A549 (cell line): ENCODE data around the gene KIF4B. TPM values are rescaled to one million over a fixed set of nuclear protein-coding genes. Genes with fewer than 3 reads are reported as not detected.
"Not testable (repeated sequence)": the region's sequence is repeated elsewhere in the genome, so short reads cannot be mapped to it uniquely, and the experiment has no call there.

Experiments
- ATAC-seq, 2 experiments: fragments of 200-7000 bp in 1 of 2; fragments of >200 bp in 1 of 2; cut with Nextera tagmentation in 1 of 2; cut with Tn5 transposase in 1 of 2; 3 replicates each; pipeline versions ENCODE4 v1.8.0 to v1.9.1; 2018 to 2020; ENCODE audit warnings: mild to moderate bottlenecking in 1 of 2, moderate library complexity in 1 of 2
- CTCF ChIA-PET: fragments of 300-600 bp; sonication (Branson Sonifier 250); formaldehyde crosslinking; extraction: SDS; loops from one replicate; lab custom pipeline; 2021; ENCODE audit warnings: antibody characterized with exemption, inconsistent platforms; lab: Yijun Ruan, JAX
- POLR2A ChIA-PET: fragments of 350-600 bp; formaldehyde crosslinking; extraction: SDS; loops from one replicate; lab custom pipeline; 2021; ENCODE audit warnings: antibody characterized with exemption, inconsistent platforms; lab: Yijun Ruan, JAX
- DNase-seq, 2 experiments: peaks; one replicate each; pipeline versions ENCODE4 v3.0.0 to v3.0.0-alpha.2; 2011 to 2016; ENCODE audit warnings: low read depth in 1 of 2, low spot score in 1 of 2
- FAIRE-seq: peaks from 2 replicates; lab custom pipeline; 2011; peaks lifted over from hg19 to GRCh38; lab: Jason Lieb, UNC
- H3K27ac ChIP-seq, 2 experiments: fragments of >200 bp; sonication (Bioruptor Twin); formaldehyde crosslinking; 3 replicates each; pipeline ENCODE4 v1.5.1; 2016 to 2017
- H3K4me1 ChIP-seq: fragments of >200 bp; sonication (Bioruptor Twin); formaldehyde crosslinking; 3 replicates; pipeline ENCODE4 v1.6.1; 2016
- H3K4me2 ChIP-seq: fragments of >200 bp; sonication (Bioruptor Twin); formaldehyde crosslinking; 3 replicates; pipeline ENCODE4 v1.6.1; 2016
- H3K4me3 ChIP-seq: fragments of >200 bp; sonication (Bioruptor Twin); formaldehyde crosslinking; 3 replicates; pipeline ENCODE4 v1.5.1; 2016
- H3K9me3 ChIP-seq: fragments of >200 bp; sonication (Bioruptor Twin); formaldehyde crosslinking; 3 replicates; pipeline ENCODE4 v1.6.1; 2016
- BHLHE40 ChIP-seq: IDR thresholded peaks from 2 replicates; pipeline ENCODE4 v1.6.1; 2012; ENCODE audit warnings: low read depth, low read length, inconsistent platforms
- CEBPB ChIP-seq, 2 experiments: fragments of >200 bp in 1 of 2; sonication (Bioruptor Twin) in 1 of 2; formaldehyde crosslinking in 1 of 2; IDR thresholded peaks; 2 replicates each; pipeline ENCODE4 v1.6.1; 2012 to 2016
- CHD2 ChIP-seq: fragments of 150-350 bp; IDR thresholded peaks from 2 replicates; pipeline ENCODE4 v1.6.1; 2014; ENCODE audit warnings: low read length; ENCODE audit not compliant: partially characterized antibody
- CHD4 ChIP-seq: fragments of 200-600 bp; sonication (generic); IDR thresholded peaks from 2 replicates; pipeline ENCODE4 v1.6.1; 2016; ENCODE audit warnings: antibody characterized with exemption, mild to moderate bottlenecking, borderline replicate concordance
- ESRRA ChIP-seq: fragments of 150-350 bp; IDR thresholded peaks from 2 replicates; pipeline ENCODE4 v1.6.1; 2014; ENCODE audit warnings: mild to moderate bottlenecking, low read length, borderline replicate concordance
- FOSB ChIP-seq: fragments of 250-450 bp; sonication (Bioruptor Pico); IDR thresholded peaks from 2 replicates; pipeline ENCODE4 v1.5.0; 2020; ENCODE audit warnings: mild to moderate bottlenecking, moderate library complexity
- FOSL2 ChIP-seq, 2 experiments: fragments of 450-650 bp in 1 of 2; fragments of >200 bp in 1 of 2; sonication (Bioruptor Twin) in 1 of 2; formaldehyde crosslinking; IDR thresholded peaks; 2 replicates each; pipeline versions ENCODE4 v1.5.0 to v1.6.1; 2016 to 2020; ENCODE audit warnings: mild to moderate bottlenecking in 1 of 2, moderate library complexity in 1 of 2
- FOXS1 ChIP-seq: fragments of 250-450 bp; sonication (Bioruptor Pico); IDR thresholded peaks from 2 replicates; pipeline ENCODE4 v1.5.0; 2020; ENCODE audit warnings: mild to moderate bottlenecking, moderate library complexity
- HOXB13 ChIP-seq: fragments of 250-450 bp; sonication (Bioruptor Pico); IDR thresholded peaks from 2 replicates; pipeline ENCODE4 v1.5.0; 2020; ENCODE audit warnings: low read depth, mild to moderate bottlenecking, moderate library complexity
- JUN ChIP-seq, 2 experiments: fragments of >200 bp; sonication (Bioruptor Twin); formaldehyde crosslinking; IDR thresholded peaks; 2 replicates in 1 of 2; 3 replicates in 1 of 2; pipeline ENCODE4 v1.6.1; 2016 to 2017
- JUNB ChIP-seq: fragments of >200 bp; sonication (Bioruptor Twin); formaldehyde crosslinking; IDR thresholded peaks from 2 replicates; pipeline ENCODE4 v1.6.1; 2016
- KDM1A ChIP-seq: fragments of 200-600 bp; sonication (generic); IDR thresholded peaks from 2 replicates; pipeline ENCODE4 v1.6.1; 2016; ENCODE audit warnings: low read depth, mild to moderate bottlenecking
- MAFK ChIP-seq: fragments of 450-650 bp; IDR thresholded peaks from 2 replicates; pipeline ENCODE4 v1.6.1; 2014; ENCODE audit not compliant: partially characterized antibody
- MYC ChIP-seq: IDR thresholded peaks from 2 replicates; pipeline ENCODE4 v1.6.1; 2012; ENCODE audit warnings: mild to moderate bottlenecking, inconsistent platforms, low read length, improper control_type of control experiment, borderline replicate concordance
- NFE2L2 ChIP-seq: fragments of 150-350 bp; conservative IDR thresholded peaks from 2 replicates; pipeline ENCODE4 v1.6.1; 2014; ENCODE audit warnings: low read length
- NR3C1 ChIP-seq: fragments of >200 bp; sonication (Bioruptor Twin); formaldehyde crosslinking; IDR thresholded peaks from 3 replicates; pipeline ENCODE4 v1.6.1; 2017
- POLR2A ChIP-seq: IDR thresholded peaks from 2 replicates; pipeline ENCODE4 v1.6.1; 2012; ENCODE audit warnings: mild to moderate bottlenecking, low read length
- RAD21 ChIP-seq, 2 experiments: fragments of >200 bp in 1 of 2; sonication (Bioruptor Twin) in 1 of 2; formaldehyde crosslinking in 1 of 2; IDR thresholded peaks in 1 of 2; conservative IDR thresholded peaks in 1 of 2; 2 replicates in 1 of 2; 3 replicates in 1 of 2; pipeline ENCODE4 v1.6.1; 2012 to 2018; ENCODE audit warnings: inconsistent platforms in 1 of 2
- RCOR1 ChIP-seq: fragments of 150-350 bp; IDR thresholded peaks from 2 replicates; pipeline ENCODE4 v1.6.1; 2014; ENCODE audit warnings: antibody characterized with exemption, low read length, low read depth
- RNF2 ChIP-seq: fragments of 200-600 bp; sonication (generic); IDR thresholded peaks from 2 replicates; pipeline ENCODE4 v1.6.1; 2016; ENCODE audit warnings: low read depth, mild to moderate bottlenecking, antibody characterized with exemption, moderate library complexity, borderline replicate concordance
- SREBF2 ChIP-seq: fragments of 450-650 bp; IDR thresholded peaks from 2 replicates; pipeline ENCODE4 v1.6.1; 2014; ENCODE audit warnings: mild to moderate bottlenecking, moderate library complexity
- ZFP36 ChIP-seq: fragments of 450-650 bp; IDR thresholded peaks from 2 replicates; pipeline ENCODE4 v1.6.1; 2014; ENCODE audit warnings: borderline replicate concordance; ENCODE audit not compliant: partially characterized antibody
- WGBS: methylation state at CpG from one replicate; pipeline ENCODE4 v1.1.6; 2017; ENCODE audit errors: missing lambda C conversion rate; 5-methylcytosine and 5-hydroxymethylcytosine counted together
- polyA plus RNA-seq, 4 experiments: library from polyadenylated mRNA; depleted of rRNA in 3 of 4; stranded (reverse); fragments of >200 nt; fragmentation: RNase III in 1 of 4; extraction: RNeasy Plus Mini Kit Qiagen cat#74134 plus additional on column Dnase treatment in 1 of 4; gene quantifications; 2 replicates in 3 of 4; 3 replicates in 1 of 4; pipeline ENCODE4 v1.2.3, GENCODE V29; 2011 to 2017
- TF ChIP-seq, protein P1 (sequence below): IDR thresholded peaks from 2 replicates; pipeline ENCODE4 v1.6.1; 2012; ENCODE audit warnings: low read depth, borderline replicate concordance
- TF ChIP-seq, protein P2 (sequence below): fragments of 250-450 bp; sonication (Bioruptor Pico); IDR thresholded peaks from 2 replicates; pipeline ENCODE4 v1.5.0; 2020; ENCODE audit warnings: low read depth, mild to moderate bottlenecking, moderate library complexity
- TF ChIP-seq, protein P3 (sequence below): fragments of 450-650 bp; IDR thresholded peaks from 2 replicates; pipeline ENCODE4 v1.6.1; 2014; ENCODE audit warnings: antibody characterized with exemption

KIF4B gene
- polyA plus RNA-seq, 2 of the 4 experiments (the other 2 are of a cell fraction) = 0.05 to 0.13 TPM

DNA sequence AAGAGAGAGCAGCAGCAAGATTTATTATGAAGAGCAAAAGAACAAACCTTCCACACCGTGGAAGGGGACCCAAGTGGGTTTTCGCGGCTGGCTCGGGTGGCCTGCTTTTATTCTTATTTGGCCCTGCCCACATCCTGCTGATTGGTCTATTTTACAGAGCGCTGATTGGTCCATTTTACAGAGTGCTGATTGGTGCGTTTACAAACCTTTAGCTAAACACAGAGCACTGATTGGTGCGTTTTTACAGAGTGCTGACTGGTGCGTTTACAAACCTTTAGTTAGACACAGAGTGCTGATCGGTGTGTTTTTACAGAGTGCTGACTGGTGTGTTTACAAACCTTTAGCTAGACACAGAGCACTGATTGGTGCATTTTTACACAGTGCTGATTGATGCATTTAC lies 37.5 kb upstream of the KIF4B start:
- CTCF ChIA-PET = interaction anchor here (1.2 kb wide), 1 partner anchor 29 kb away, joined by 3 read pairs; no protein-coding TSS in a partner anchor
- H3K9me3 ChIP-seq, H3K4me2 ChIP-seq, ATAC-seq, POLR2A ChIA-PET, H3K27ac ChIP-seq, H3K4me1 ChIP-seq, DNase-seq, FAIRE-seq, H3K4me3 ChIP-seq: not testable (repeated sequence)
- WGBS = 94% methylated on average over 9 of the region's 9 CpGs
- TF ChIP-seq MAFK = peak; percentile 79

DNA sequence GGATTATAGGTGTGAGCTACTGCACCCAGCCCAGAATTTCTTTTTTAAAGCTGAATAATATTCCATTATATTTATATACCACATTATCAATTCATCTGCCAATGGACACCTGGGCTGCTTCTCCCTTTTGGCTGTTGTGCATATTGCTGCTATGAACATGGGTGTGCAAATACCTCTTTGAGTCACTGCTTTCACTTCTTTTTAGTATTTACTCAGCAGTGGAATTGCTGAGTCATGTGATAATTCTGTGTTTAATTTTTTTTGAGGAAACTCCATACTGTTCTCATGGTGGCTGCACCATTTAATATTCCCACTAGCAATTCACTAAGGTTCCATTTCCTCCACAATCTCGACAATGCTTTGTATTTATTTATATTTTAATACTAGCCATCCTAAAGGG lies 36.1 kb upstream of the KIF4B start:
- TF ChIP-seq MAFK = peak; percentile 97
- TF ChIP-seq CHD2 = no peak
- TF ChIP-seq, protein P1, sequence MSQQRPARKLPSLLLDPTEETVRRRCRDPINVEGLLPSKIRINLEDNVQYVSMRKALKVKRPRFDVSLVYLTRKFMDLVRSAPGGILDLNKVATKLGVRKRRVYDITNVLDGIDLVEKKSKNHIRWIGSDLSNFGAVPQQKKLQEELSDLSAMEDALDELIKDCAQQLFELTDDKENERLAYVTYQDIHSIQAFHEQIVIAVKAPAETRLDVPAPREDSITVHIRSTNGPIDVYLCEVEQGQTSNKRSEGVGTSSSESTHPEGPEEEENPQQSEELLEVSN = no peak
- no peak for TF ChIP-seq FOSL2 (IDR thresholded peaks at IDR 0.05)
- TF ChIP-seq FOSL2 (CRISPR knock-in tag; IDR thresholded peaks at IDR 0.05) = 0 out of 2 replicates have a peak, but pooled peaks have one; percentile 26
- no peak for TF ChIP-seq HOXB13
- TF ChIP-seq NFE2L2 = peak; percentile 86
- TF ChIP-seq, all 56 proteins: peak for 3
- POLR2A ChIA-PET = no interaction called here
- Histone ChIP-seq H3K4me2 (no peak overlapping the region), H3K4me3 (no peak overlapping the region), H3K9me3 (no peaks in the 10 kb centered on the region), H3K27ac (no peak overlapping the region), H3K4me1 (peaks cover 7% of the 10 kb centered on the region; the same call in 2 of the 3 replicates)
- CTCF ChIA-PET = no interaction called here
- ATAC-seq = peak in 1 of 2 experiments; percentile 25; a peak in 1 of 6 replicates
- 36% methylated on average over 1 of the region's 1 CpG for WGBS
- no peak for FAIRE-seq
- peak in 1 of 2 experiments; percentile 27 for DNase-seq

DNA sequence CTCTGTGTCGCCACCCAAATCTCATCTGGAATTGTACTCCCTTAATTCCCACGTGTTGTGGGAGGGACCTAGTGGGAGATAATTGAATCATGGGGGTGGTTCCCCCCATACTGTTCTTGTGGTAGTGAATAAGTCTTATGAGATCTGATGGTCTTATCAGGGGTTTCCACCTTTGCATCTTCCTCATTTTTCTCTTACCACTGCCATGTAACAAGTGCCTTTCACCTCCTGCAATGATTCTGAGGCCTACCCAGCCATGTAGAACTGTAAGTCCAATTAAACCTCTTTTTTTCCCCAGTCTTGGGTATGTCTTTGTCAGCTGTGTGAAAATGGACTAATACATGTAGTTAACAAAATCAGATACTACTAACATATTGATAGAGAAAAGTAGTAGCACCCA lies 35.3 kb upstream of the KIF4B start:
- H3K4me3 ChIP-seq, DNase-seq, ATAC-seq, H3K4me1 ChIP-seq, H3K27ac ChIP-seq, H3K9me3 ChIP-seq, H3K4me2 ChIP-seq, FAIRE-seq, CTCF ChIA-PET, POLR2A ChIA-PET: not testable (repeated sequence)
- 92% methylated on average over 2 of the region's 2 CpGs for WGBS

DNA sequence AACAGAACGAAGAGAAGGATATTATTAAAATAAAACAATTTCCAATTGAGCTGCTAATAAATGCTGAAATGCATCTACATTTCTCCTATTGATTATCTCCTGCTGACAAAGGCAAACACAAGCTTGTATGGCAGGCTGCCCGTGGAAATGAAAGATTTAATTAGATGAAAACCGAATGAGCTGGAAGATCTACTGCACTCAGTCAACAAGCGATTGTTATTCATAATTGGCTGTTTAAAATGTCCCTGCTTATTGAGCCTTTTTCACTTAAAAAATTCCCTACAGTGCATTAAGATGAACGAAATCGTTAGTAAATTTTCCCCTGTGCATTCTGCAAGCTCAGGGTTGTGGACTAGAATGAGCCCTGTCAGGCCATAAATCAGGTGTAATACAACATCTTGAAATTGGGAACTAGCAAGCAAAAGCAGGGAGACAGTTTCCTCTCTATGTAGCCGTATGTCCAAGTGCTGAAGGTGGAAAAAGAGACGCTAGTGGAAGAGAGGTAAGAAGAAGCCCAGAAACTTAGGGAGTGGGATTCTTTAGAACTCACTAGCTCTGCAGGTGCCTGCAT lies 28.5 kb upstream of the KIF4B start:
- POLR2A ChIA-PET = no interaction called here

DNA sequence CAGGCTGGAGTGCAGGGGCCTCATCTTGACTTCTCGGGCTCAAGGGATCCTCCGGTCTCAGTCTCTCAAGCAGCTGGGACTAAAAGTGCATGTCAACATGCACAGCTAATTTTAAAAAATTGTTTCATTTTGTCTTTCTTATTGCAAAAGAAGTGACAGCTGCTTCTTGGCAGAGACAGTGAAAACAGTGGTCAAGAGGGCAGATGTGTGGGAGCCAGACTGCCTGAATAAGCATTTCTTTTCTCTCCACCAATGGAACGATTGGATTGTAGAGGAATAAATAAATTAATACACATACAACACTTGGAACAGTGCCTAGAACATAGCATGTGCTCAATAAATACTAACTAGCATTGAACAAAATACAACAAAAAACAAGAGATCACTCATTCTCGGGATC lies 27.4 kb upstream of the KIF4B start:
- no peak for FAIRE-seq
- Histone ChIP-seq H3K4me1 (no peaks in the 10 kb centered on the region), H3K9me3 (no peaks in the 10 kb centered on the region), H3K4me3 (no peak overlapping the region), H3K4me2 (no peak overlapping the region), H3K27ac (no peak overlapping the region)
- TF ChIP-seq MAFK (no peak), RNF2 (no peak), NR3C1 (no peak), RCOR1 (no peak), BHLHE40 (no peak), ESRRA (no peak), CHD4 (no peak), RAD21 (conservative IDR thresholded peaks at IDR 0.05 in 1 of 2, IDR thresholded peaks at IDR 0.05 in 1 of 2) (no peak), CHD2 (no peak), SREBF2 (no peak), JUN (IDR thresholded peaks at IDR 0.05) (no peak), FOSB (CRISPR knock-in tag) (no peak), FOXS1 (CRISPR knock-in tag) (no peak), FOSL2 (IDR thresholded peaks at IDR 0.05) (no peak), FOSL2 (CRISPR knock-in tag; IDR thresholded peaks at IDR 0.05) (no peak), KDM1A (no peak), POLR2A (no peak), HOXB13 (no peak), CEBPB (IDR thresholded peaks at IDR 0.05) (no peak)
- TF ChIP-seq, protein P2, sequence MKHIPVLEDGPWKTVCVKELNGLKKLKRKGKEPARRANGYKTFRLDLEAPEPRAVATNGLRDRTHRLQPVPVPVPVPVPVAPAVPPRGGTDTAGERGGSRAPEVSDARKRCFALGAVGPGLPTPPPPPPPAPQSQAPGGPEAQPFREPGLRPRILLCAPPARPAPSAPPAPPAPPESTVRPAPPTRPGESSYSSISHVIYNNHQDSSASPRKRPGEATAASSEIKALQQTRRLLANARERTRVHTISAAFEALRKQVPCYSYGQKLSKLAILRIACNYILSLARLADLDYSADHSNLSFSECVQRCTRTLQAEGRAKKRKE (CRISPR knock-in tag) = no peak
- TF ChIP-seq, protein P3, sequence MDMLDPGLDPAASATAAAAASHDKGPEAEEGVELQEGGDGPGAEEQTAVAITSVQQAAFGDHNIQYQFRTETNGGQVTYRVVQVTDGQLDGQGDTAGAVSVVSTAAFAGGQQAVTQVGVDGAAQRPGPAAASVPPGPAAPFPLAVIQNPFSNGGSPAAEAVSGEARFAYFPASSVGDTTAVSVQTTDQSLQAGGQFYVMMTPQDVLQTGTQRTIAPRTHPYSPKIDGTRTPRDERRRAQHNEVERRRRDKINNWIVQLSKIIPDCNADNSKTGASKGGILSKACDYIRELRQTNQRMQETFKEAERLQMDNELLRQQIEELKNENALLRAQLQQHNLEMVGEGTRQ = no peak
- WGBS = 59% methylated on average over 4 of the region's 4 CpGs
- no peak for ATAC-seq
- DNase-seq = no peak
- POLR2A ChIA-PET = no interaction called here
- CTCF ChIA-PET = interaction anchor here (1.3 to 1.5 kb wide), 2 partner anchors 14 to 19 kb away, joined by 3 to 4 read pairs; no protein-coding TSS in a partner anchor

More for the DNA sequence above, 28.5 kb upstream of the KIF4B start:
- Histone ChIP-seq H3K9me3 (no peaks in the 10 kb centered on the region), H3K4me2 (no peak overlapping the region), H3K4me3 (no peak overlapping the region), H3K27ac (no peak overlapping the region), H3K4me1 (no peaks in the 10 kb centered on the region)
- FAIRE-seq = no peak
- no peak for DNase-seq
- ATAC-seq = no peak
- CTCF ChIA-PET = interaction anchor here (1.0 kb wide), 2 partner anchors 13 to 19 kb away, joined by 3 read pairs; no protein-coding TSS in a partner anchor
- 65% methylated on average over 8 of the region's 8 CpGs for WGBS
- TF ChIP-seq BHLHE40 = no peak
- no peak for TF ChIP-seq JUN (IDR thresholded peaks at IDR 0.05)
- no peak for TF ChIP-seq ZFP36
- no peak for TF ChIP-seq MAFK
- TF ChIP-seq JUNB = no peak
- no peak for TF ChIP-seq MYC
